Measurements from ENCODE around the gene SEMG2.

GRCh38 chr20:45263556-45264266 lies 42.5 kb downstream of the SEMG2 start:
- TF ChIP-seq EP300 (IDR thresholded peaks at IDR 0.05) (no peak), CTCF (IDR thresholded peaks at IDR 0.05) (no peak), POLR2A (IDR thresholded peaks at IDR 0.05) (no peak), POLR2AphosphoS5 (IDR thresholded peaks at IDR 0.05) (no peak)

Measured in upper lobe of left lung (tissue), 4 donors.